GM12891 (cell line): ENCODE measurements around the gene CHAD.

Experiments used
- POLR2A ChIP-seq: IDR thresholded peaks from 2 replicates; pipeline ENCODE4 v1.6.1; 2011; ENCODE audit warnings: low read depth, low read length, control low read depth
- POLR2AphosphoS5 ChIP-seq: IDR thresholded peaks from 2 replicates; pipeline ENCODE4 v1.6.1; 2011; ENCODE audit warnings: low read depth, low read length, control low read depth

GRCh38 chr17:50432125-50432762 is 36.4 kb downstream of the CHAD start:
- TF ChIP-seq POLR2AphosphoS5 (no peak), POLR2A (no peak)
